ENCODE results near the gene KLK8.
"Not testable (repeated sequence)": the region's sequence is repeated elsewhere in the genome, so short reads cannot be mapped to it uniquely, and the experiment has no call there.

The KLK8 gene

DNA sequence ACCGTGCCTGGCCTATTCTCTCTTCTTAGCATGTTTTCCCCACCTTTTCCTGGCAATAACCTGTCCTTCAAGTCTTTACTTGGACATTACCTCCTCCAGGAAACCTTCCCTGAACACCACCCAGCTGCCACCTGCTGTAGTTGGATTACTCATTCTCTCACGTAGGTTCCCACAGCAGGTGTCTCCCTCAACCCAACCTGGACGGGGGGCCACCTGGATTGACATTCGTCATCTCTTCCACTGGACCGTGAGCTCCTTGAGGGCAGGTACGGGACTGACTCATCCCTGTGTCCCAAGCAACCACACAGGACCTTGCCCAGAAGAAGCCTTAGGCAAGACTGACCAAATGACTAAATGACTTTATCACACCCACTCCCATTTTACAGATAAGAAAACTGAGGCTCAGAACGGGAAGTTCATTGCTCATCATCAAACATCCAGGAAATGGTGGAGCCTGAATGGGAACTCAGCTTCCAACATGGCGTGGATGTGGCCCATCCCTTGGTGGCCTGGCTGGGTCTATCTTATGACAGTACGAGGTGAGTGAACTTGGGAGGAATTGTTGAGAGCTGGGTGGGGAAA, 28.5 kb downstream of the KLK8 start:
- H3K9me3 ChIP-seq (ENCODE audit: control insufficient read depth in 1 of 2, low read length in 2 of 2), result no peaks in the 10 kb centered on the region
- H3K36me3 ChIP-seq (ENCODE audit: control insufficient read depth in 1 of 2, insufficient read depth in 2 of 2, low read length in 2 of 2), result no peaks in the 10 kb centered on the region
- H3K4me1 ChIP-seq (ENCODE audit: control insufficient read depth in 1 of 2, insufficient read depth in 2 of 2, low read length in 2 of 2), result no peaks in the 10 kb centered on the region
- no peak overlapping the region for H3K4me3 ChIP-seq (ENCODE audit: low read depth in 1 of 2, low read length in 2 of 2)
- no peak overlapping the region for H3K27ac ChIP-seq (ENCODE audit: low read depth, low read length)
- no peak overlapping the region for H3K9ac ChIP-seq (ENCODE audit: low read depth in 1 of 2, low read length in 2 of 2)
- peaks cover 4 to 9% of the 10 kb centered on the region in 2 donors for H3K27me3 ChIP-seq (ENCODE audit: control insufficient read depth in 1 of 2, insufficient read depth in 2 of 2, low read length in 2 of 2)

GRCh38 chr19:50969810-50970209, 31.6 kb downstream of the KLK8 start:
- not testable (repeated sequence) for H3K4me3 ChIP-seq (ENCODE audit: low read depth in 1 of 2, low read length in 2 of 2)

GRCh38 chr19:50969413-50969760, 32.0 kb downstream of the KLK8 start, which contains the start of gene KLK6:
Gene KLK6, minus strand, starts transcription at chr19:50969591. Its CDS starts 1,487 bp downstream, at chr19:50968104.
- H3K4me3 ChIP-seq (ENCODE audit: low read depth in 1 of 2, low read length in 2 of 2), result no peak within 1 kb of the TSS
- H3K4me1 ChIP-seq (ENCODE audit: control insufficient read depth in 1 of 2, insufficient read depth in 2 of 2, low read length in 2 of 2), result no peaks in the 10 kb centered on the region
- no peak within 1 kb of the TSS for H3K27ac ChIP-seq (ENCODE audit: low read depth, low read length)
- no peak within 1 kb of the TSS for H3K9ac ChIP-seq (ENCODE audit: low read depth in 1 of 2, low read length in 2 of 2)
- no peaks in the 10 kb centered on the region for H3K9me3 ChIP-seq (ENCODE audit: control insufficient read depth in 1 of 2, low read length in 2 of 2)
- H3K36me3 ChIP-seq (ENCODE audit: control insufficient read depth in 1 of 2, insufficient read depth in 2 of 2, low read length in 2 of 2), result no peaks in the 10 kb centered on the region
- peaks cover 0 to 16% of the 10 kb centered on the region in 2 donors for H3K27me3 ChIP-seq (ENCODE audit: control insufficient read depth in 1 of 2, insufficient read depth in 2 of 2, low read length in 2 of 2)

More at GRCh38 chr19:50969810-50970209, 31.6 kb downstream of the KLK8 start:
- not testable (repeated sequence) for H3K4me1 ChIP-seq (ENCODE audit: control insufficient read depth in 1 of 2, insufficient read depth in 2 of 2, low read length in 2 of 2); H3K36me3 ChIP-seq (ENCODE audit: control insufficient read depth in 1 of 2, insufficient read depth in 2 of 2, low read length in 2 of 2); H3K9ac ChIP-seq (ENCODE audit: low read depth in 1 of 2, low read length in 2 of 2); H3K9me3 ChIP-seq (ENCODE audit: control insufficient read depth in 1 of 2, low read length in 2 of 2); H3K27ac ChIP-seq (ENCODE audit: low read depth, low read length)
- peaks cover 0 to 16% of the 10 kb centered on the region in 2 donors for H3K27me3 ChIP-seq (ENCODE audit: control insufficient read depth in 1 of 2, insufficient read depth in 2 of 2, low read length in 2 of 2)

- Histone ChIP-seq H3K4me3 (ENCODE audit: low read depth in 1 of 2, low read length in 2 of 2) (no peak overlapping the region), H3K27me3 (ENCODE audit: control insufficient read depth in 1 of 2, insufficient read depth in 2 of 2, low read length in 2 of 2) (peaks cover 0 to 16% of the 10 kb centered on the region in 2 donors), H3K4me1 (ENCODE audit: control insufficient read depth in 1 of 2, insufficient read depth in 2 of 2, low read length in 2 of 2) (no peaks in the 10 kb centered on the region), H3K9ac (ENCODE audit: low read depth in 1 of 2, low read length in 2 of 2) (no peak overlapping the region), H3K36me3 (ENCODE audit: control insufficient read depth in 1 of 2, insufficient read depth in 2 of 2, low read length in 2 of 2) (no peaks in the 10 kb centered on the region), H3K27ac (ENCODE audit: low read depth, low read length) (no peak overlapping the region), H3K9me3 (ENCODE audit: control insufficient read depth in 1 of 2, low read length in 2 of 2) (no peaks in the 10 kb centered on the region)
Measured at GRCh38 chr19:50968716-50969412, 32.5 kb downstream of the KLK8 start.

DNA sequence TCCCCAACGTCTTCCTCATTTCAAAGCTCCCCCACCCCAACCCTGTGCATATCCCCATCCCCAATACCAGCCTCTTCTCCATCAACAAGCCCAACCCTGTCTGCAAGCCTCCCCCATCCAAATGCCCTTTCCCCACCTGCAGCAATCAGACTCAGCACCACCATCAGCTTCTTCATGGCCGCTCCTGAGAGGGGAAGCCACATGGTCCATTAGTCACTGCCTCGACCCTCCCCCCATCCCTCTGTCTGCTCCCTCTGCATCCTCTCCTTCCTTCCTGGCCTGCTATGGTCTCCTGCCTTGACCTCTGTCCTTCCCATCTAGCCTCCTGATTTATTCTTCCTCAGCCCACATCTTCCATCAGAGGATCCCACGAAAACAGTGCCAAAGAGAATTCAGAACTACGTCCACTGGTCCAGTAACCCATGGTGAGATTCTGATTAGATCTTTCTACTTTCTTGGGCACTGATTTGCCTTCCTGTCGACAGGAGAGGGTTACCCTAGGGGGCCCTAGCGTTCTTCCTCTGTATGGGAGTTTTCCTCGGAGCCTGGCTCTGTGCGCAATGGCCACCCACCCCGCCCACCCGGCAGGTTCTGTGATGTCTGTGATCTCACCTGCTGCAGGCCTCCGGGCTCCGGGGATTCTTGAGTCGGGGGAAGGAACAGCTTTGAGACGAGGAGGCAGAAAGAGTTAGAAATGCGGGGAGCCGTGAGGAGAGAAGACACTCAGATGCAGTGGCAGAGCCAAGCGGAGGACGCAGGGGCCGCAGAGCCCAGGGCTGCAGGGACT, 33.3 kb downstream of the KLK8 start:
- H3K9ac ChIP-seq (ENCODE audit: low read depth in 1 of 2, low read length in 2 of 2), result no peak overlapping the region
- H3K36me3 ChIP-seq (ENCODE audit: control insufficient read depth in 1 of 2, insufficient read depth in 2 of 2, low read length in 2 of 2), result no peaks in the 10 kb centered on the region
- no peaks in the 10 kb centered on the region for H3K9me3 ChIP-seq (ENCODE audit: control insufficient read depth in 1 of 2, low read length in 2 of 2)
- H3K27me3 ChIP-seq (ENCODE audit: control insufficient read depth in 1 of 2, insufficient read depth in 2 of 2, low read length in 2 of 2), result peaks cover 0 to 16% of the 10 kb centered on the region in 2 donors
- no peak overlapping the region for H3K27ac ChIP-seq (ENCODE audit: low read depth, low read length)
- H3K4me1 ChIP-seq (ENCODE audit: control insufficient read depth in 1 of 2, insufficient read depth in 2 of 2, low read length in 2 of 2), result no peaks in the 10 kb centered on the region
- H3K4me3 ChIP-seq (ENCODE audit: low read depth in 1 of 2, low read length in 2 of 2), result no peak overlapping the region

DNA sequence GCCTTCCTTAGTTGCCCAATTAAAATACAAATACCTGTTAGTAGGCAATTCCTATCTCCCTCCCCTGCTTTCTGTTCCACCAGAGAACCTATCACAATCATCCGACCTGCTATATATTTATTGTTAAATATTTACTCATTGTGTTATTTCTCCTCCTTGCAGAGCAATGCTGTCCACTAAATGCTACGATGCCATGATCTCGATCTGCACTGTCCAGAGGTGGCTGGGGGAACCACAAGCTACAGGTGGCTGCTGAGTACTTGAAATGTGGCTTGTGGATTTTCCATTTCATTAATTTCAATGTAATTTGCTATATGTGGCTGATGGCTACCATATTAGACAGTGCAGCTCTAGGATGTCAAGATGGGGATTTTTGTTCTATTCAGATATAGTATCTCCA, 37.1 kb downstream of the KLK8 start:
- Histone ChIP-seq H3K9me3 (ENCODE audit: control insufficient read depth in 1 of 2, low read length in 2 of 2) (no peaks in the 10 kb centered on the region), H3K27me3 (ENCODE audit: control insufficient read depth in 1 of 2, insufficient read depth in 2 of 2, low read length in 2 of 2) (peaks cover 0 to 13% of the 10 kb centered on the region in 2 donors), H3K4me1 (ENCODE audit: control insufficient read depth in 1 of 2, insufficient read depth in 2 of 2, low read length in 2 of 2) (no peaks in the 10 kb centered on the region), H3K27ac (ENCODE audit: low read depth, low read length) (no peak overlapping the region), H3K4me3 (ENCODE audit: low read depth in 1 of 2, low read length in 2 of 2) (no peak overlapping the region), H3K36me3 (ENCODE audit: control insufficient read depth in 1 of 2, insufficient read depth in 2 of 2, low read length in 2 of 2) (no peaks in the 10 kb centered on the region), H3K9ac (ENCODE audit: low read depth in 1 of 2, low read length in 2 of 2) (no peak overlapping the region)

- Histone ChIP-seq H3K27me3 (ENCODE audit: control insufficient read depth in 1 of 2, insufficient read depth in 2 of 2, low read length in 2 of 2) (peaks cover 0 to 13% of the 10 kb centered on the region in 2 donors), H3K4me1 (ENCODE audit: control insufficient read depth in 1 of 2, insufficient read depth in 2 of 2, low read length in 2 of 2) (no peaks in the 10 kb centered on the region), H3K9ac (ENCODE audit: low read depth in 1 of 2, low read length in 2 of 2) (no peak overlapping the region), H3K36me3 (ENCODE audit: control insufficient read depth in 1 of 2, insufficient read depth in 2 of 2, low read length in 2 of 2) (no peaks in the 10 kb centered on the region), H3K27ac (ENCODE audit: low read depth, low read length) (no peak overlapping the region), H3K4me3 (ENCODE audit: low read depth in 1 of 2, low read length in 2 of 2) (no peak overlapping the region), H3K9me3 (ENCODE audit: control insufficient read depth in 1 of 2, low read length in 2 of 2) (no peaks in the 10 kb centered on the region)
Measured at GRCh38 chr19:50963381-50963780, 38.0 kb downstream of the KLK8 start.

DNA sequence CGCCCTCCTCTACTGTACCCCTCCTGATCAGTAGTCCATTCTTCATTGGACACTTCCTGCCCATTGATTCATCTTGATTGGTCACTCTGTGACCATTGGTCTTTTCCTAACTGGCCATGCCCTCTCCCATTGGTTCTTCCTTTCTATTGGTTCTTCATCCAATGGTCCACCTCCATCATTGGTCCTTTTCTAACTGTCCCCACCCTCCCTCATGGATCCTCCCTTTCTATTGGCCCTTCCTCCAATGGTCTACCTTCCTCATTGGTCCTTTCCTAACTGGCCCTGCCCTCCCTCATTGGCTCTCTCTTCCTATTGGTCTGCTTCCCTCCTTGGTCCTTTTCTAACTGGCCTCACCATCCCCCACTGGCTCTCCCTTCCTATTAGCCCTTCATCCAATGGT, 39.2 kb downstream of the KLK8 start:
- H3K9ac ChIP-seq (ENCODE audit: low read depth in 1 of 2, low read length in 2 of 2), result no peak overlapping the region
- peaks cover 0 to 9% of the 10 kb centered on the region in 2 donors for H3K27me3 ChIP-seq (ENCODE audit: control insufficient read depth in 1 of 2, insufficient read depth in 2 of 2, low read length in 2 of 2)
- H3K9me3 ChIP-seq (ENCODE audit: control insufficient read depth in 1 of 2, low read length in 2 of 2), result no peaks in the 10 kb centered on the region
- H3K27ac ChIP-seq (ENCODE audit: low read depth, low read length), result no peak overlapping the region
- no peaks in the 10 kb centered on the region for H3K36me3 ChIP-seq (ENCODE audit: control insufficient read depth in 1 of 2, insufficient read depth in 2 of 2, low read length in 2 of 2)
- H3K4me3 ChIP-seq (ENCODE audit: low read depth in 1 of 2, low read length in 2 of 2), result no peak overlapping the region
- no peaks in the 10 kb centered on the region for H3K4me1 ChIP-seq (ENCODE audit: control insufficient read depth in 1 of 2, insufficient read depth in 2 of 2, low read length in 2 of 2)

GRCh38 chr19:50959731-50960500, 41.5 kb downstream of the KLK8 start:
- Histone ChIP-seq H3K4me3 (ENCODE audit: low read depth in 1 of 2, low read length in 2 of 2) (no peak overlapping the region), H3K36me3 (ENCODE audit: control insufficient read depth in 1 of 2, insufficient read depth in 2 of 2, low read length in 2 of 2) (no peaks in the 10 kb centered on the region), H3K4me1 (ENCODE audit: control insufficient read depth in 1 of 2, insufficient read depth in 2 of 2, low read length in 2 of 2) (no peaks in the 10 kb centered on the region), H3K27me3 (ENCODE audit: control insufficient read depth in 1 of 2, insufficient read depth in 2 of 2, low read length in 2 of 2) (no peaks in the 10 kb centered on the region), H3K9ac (ENCODE audit: low read depth in 1 of 2, low read length in 2 of 2) (no peak overlapping the region), H3K27ac (ENCODE audit: low read depth, low read length) (no peak overlapping the region), H3K9me3 (ENCODE audit: control insufficient read depth in 1 of 2, low read length in 2 of 2) (no peaks in the 10 kb centered on the region)
